Smooth muscle cell (in vitro differentiated cells): Measurements from ENCODE around the gene LRMDA. TPM values are rescaled to one million over a fixed set of nuclear protein-coding genes. Genes with fewer than 3 reads are reported as not detected.

Experiments used
- DNase-seq: peaks from one replicate; lab custom pipeline; 2025; ENCODE audit not compliant: unreplicated experiment; lab: John Stamatoyannopoulos, UW
- H2AFZ ChIP-seq: fragments of 200-600 bp; sonication (generic); 2 replicates; pipeline ENCODE4 v1.6.0; 2016; ENCODE audit warnings: antibody characterized with exemption, low read depth, mild to moderate bottlenecking
- H3F3A ChIP-seq: fragments of 200-600 bp; sonication (generic); 2 replicates; pipeline ENCODE4 v1.6.0; 2017; ENCODE audit warnings: antibody characterized with exemption, low read depth
- H3K27ac ChIP-seq: fragments of 200-600 bp; sonication (generic); 2 replicates; pipeline ENCODE4 v1.5.1; 2016; ENCODE audit warnings: low read depth, mild to moderate bottlenecking
- H3K27me3 ChIP-seq: fragments of 200-600 bp; sonication (generic); 2 replicates; pipeline ENCODE4 v1.6.1; 2016; ENCODE audit warnings: low read depth, mild to moderate bottlenecking
- H3K36me3 ChIP-seq: fragments of 200-600 bp; sonication (generic); 2 replicates; pipeline ENCODE4 v1.5.1; 2016; ENCODE audit warnings: low read depth
- H3K4me1 ChIP-seq: fragments of 200-600 bp; sonication (generic); 2 replicates; pipeline ENCODE4 v1.5.1; 2016; ENCODE audit warnings: low read depth
- H3K4me2 ChIP-seq: fragments of 200-600 bp; sonication (generic); 2 replicates; pipeline ENCODE4 v1.6.0; 2016; ENCODE audit warnings: mild to moderate bottlenecking
- H3K4me3 ChIP-seq: fragments of 200-600 bp; sonication (generic); 2 replicates; pipeline ENCODE4 v1.5.1; 2016; ENCODE audit warnings: mild to moderate bottlenecking
- H3K79me2 ChIP-seq: fragments of 200-600 bp; sonication (generic); 2 replicates; pipeline ENCODE4 v1.6.0; 2016; ENCODE audit warnings: low read depth, mild to moderate bottlenecking
- H3K9ac ChIP-seq: fragments of 200-600 bp; sonication (generic); 2 replicates; pipeline ENCODE4 v1.6.0; 2016; ENCODE audit warnings: low read depth
- H3K9me3 ChIP-seq: fragments of 200-600 bp; sonication (generic); replicated peaks from 2 replicates; pipeline ENCODE4 v1.5.1; 2016; ENCODE audit warnings: low read depth
- H4K20me1 ChIP-seq: fragments of 200-600 bp; sonication (generic); 2 replicates; pipeline ENCODE4 v1.6.0; 2016; ENCODE audit warnings: low read depth
- WGBS: methylation state at CpG from one replicate; pipeline ENCODE4 v1.1.7; 2016; ENCODE audit warnings: low lambda C conversion rate; 5-methylcytosine and 5-hydroxymethylcytosine counted together
- polyA plus RNA-seq: library from polyadenylated mRNA; unstranded; fragments of >200 nt; fragmentation: Nextera tagmentation; extraction: Ambion mirVana; gene quantifications from 2 replicates; pipeline ENCODE4 v1.2.1, GENCODE V29; 2016
- total RNA-seq: library from RNA; depleted of rRNA; stranded (reverse); fragments of >200 nt; gene quantifications from 2 replicates; pipeline ENCODE4 v1.2.3, GENCODE V29; 2014
- TF ChIP-seq, protein P1 (sequence below): fragments of 200-600 bp; sonication (generic); IDR thresholded peaks from 2 replicates; pipeline ENCODE4 v1.5.1; 2017; ENCODE audit warnings: borderline replicate concordance, mild to moderate bottlenecking, antibody characterized with exemption; ENCODE audit not compliant: insufficient read depth, poor library complexity, severe bottlenecking

The LRMDA gene
- total RNA-seq (1.5 and 87.4 TPM in 2 replicates), polyA plus RNA-seq (1.6 and 2.0 TPM in 2 replicates)

GRCh38 chr10:75431180-75432111, at the start of gene LRMDA:
Gene LRMDA (plus strand): TSS chr10:75431624.
- peaks cover 15% of the 10 kb centered on the region for H3F3A ChIP-seq
- peak within 1 kb of the TSS; percentile 84 for H3K4me2 ChIP-seq
- WGBS: 13% methylated on average over 53 of the region's 82 CpGs
- peaks cover 25% of the 10 kb centered on the region for H3K4me1 ChIP-seq
- no peaks in the 10 kb centered on the region for H3K79me2 ChIP-seq
- H3K9ac ChIP-seq: no peak within 1 kb of the TSS
- H3K4me3 ChIP-seq: peak within 1 kb of the TSS; percentile 41
- H2AFZ ChIP-seq: peak within 1 kb of the TSS; percentile 75
- no peak for DNase-seq
- peaks cover 4% of the 10 kb centered on the region for H3K27me3 ChIP-seq
- H3K36me3 ChIP-seq: no peaks in the 10 kb centered on the region
- TF ChIP-seq, protein P1, sequence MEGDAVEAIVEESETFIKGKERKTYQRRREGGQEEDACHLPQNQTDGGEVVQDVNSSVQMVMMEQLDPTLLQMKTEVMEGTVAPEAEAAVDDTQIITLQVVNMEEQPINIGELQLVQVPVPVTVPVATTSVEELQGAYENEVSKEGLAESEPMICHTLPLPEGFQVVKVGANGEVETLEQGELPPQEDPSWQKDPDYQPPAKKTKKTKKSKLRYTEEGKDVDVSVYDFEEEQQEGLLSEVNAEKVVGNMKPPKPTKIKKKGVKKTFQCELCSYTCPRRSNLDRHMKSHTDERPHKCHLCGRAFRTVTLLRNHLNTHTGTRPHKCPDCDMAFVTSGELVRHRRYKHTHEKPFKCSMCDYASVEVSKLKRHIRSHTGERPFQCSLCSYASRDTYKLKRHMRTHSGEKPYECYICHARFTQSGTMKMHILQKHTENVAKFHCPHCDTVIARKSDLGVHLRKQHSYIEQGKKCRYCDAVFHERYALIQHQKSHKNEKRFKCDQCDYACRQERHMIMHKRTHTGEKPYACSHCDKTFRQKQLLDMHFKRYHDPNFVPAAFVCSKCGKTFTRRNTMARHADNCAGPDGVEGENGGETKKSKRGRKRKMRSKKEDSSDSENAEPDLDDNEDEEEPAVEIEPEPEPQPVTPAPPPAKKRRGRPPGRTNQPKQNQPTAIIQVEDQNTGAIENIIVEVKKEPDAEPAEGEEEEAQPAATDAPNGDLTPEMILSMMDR: no peak
- H3K27ac ChIP-seq: no peak within 1 kb of the TSS
- H3K9me3 ChIP-seq: no peaks in the 10 kb centered on the region
- H4K20me1 ChIP-seq: no peaks in the 10 kb centered on the region

DNA sequence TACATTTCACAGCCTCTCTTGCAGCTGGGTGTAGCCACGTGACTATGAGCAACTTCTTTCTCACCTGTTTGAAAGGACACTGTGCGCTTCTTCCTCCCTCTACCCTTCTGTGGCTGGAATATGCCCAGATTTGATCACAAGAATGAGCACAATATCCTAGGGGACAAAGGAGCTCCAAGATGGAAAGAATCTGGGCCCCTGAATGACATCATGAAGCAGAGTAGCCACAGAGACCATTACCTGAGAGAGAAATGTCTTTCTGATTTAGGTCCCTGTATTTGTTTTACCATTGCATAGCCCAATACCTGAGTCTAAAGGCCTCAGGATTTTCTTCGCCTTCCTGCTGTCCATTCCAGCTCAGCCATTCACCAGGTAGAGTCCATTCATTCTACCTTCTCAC, 45.3 kb upstream of the LRMDA start:
- peaks cover 12% of the 10 kb centered on the region for H3K27me3 ChIP-seq
- no peak overlapping the region for H2AFZ ChIP-seq
- H3K4me2 ChIP-seq: no peak overlapping the region
- H3K4me3 ChIP-seq: no peak overlapping the region
- no peaks in the 10 kb centered on the region for H3K79me2 ChIP-seq
- H3F3A ChIP-seq: no peaks in the 10 kb centered on the region
- no peak for DNase-seq
- no peak overlapping the region for H3K27ac ChIP-seq
- no peak overlapping the region for H3K9ac ChIP-seq
- H4K20me1 ChIP-seq: no peaks in the 10 kb centered on the region
- no peaks in the 10 kb centered on the region for H3K4me1 ChIP-seq
- no peaks in the 10 kb centered on the region for H3K9me3 ChIP-seq
- WGBS: 90% methylated on average over 3 of the region's 3 CpGs
- H3K36me3 ChIP-seq: no peaks in the 10 kb centered on the region
- TF ChIP-seq, protein P1: no peak

DNA sequence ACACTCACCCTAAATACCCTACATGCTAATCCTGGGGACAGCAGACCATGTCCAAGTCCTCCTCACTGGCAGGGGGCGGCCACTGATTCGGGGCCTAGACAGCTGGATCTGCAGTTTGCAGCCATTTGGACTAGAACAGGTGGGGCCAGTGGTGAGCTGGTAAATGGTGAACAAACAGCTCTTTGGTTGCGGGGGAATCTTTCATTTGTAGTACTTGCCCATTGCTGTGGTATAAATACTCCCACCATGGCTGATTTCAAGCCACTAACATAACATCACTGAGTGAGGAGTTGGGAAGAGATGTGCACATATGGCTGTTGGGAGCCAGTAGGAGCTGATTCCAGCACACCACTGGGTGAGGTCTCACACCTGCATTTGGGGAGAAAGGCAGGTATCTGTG, 43.3 kb upstream of the LRMDA start:
- no peak overlapping the region for H3K4me3 ChIP-seq
- H3K4me1 ChIP-seq: no peaks in the 10 kb centered on the region
- H3K27ac ChIP-seq: no peak overlapping the region
- no peak overlapping the region for H3K4me2 ChIP-seq
- no peak overlapping the region for H2AFZ ChIP-seq
- 94% methylated on average over 3 of the region's 3 CpGs for WGBS
- no peak for DNase-seq
- H3K9ac ChIP-seq: no peak overlapping the region
- H3K36me3 ChIP-seq: no peaks in the 10 kb centered on the region
- H4K20me1 ChIP-seq: no peaks in the 10 kb centered on the region
- TF ChIP-seq, protein P1: no peak
- no peaks in the 10 kb centered on the region for H3K9me3 ChIP-seq
- peaks cover 18% of the 10 kb centered on the region for H3K27me3 ChIP-seq
- H3F3A ChIP-seq: no peaks in the 10 kb centered on the region
- no peaks in the 10 kb centered on the region for H3K79me2 ChIP-seq

GRCh38 chr10:75390178-75390577, 41.2 kb upstream of the LRMDA start:
- Histone ChIP-seq H3K79me2 (no peaks in the 10 kb centered on the region), H3K4me2 (no peak overlapping the region), H3K9ac (no peak overlapping the region), H2AFZ (no peak overlapping the region), H4K20me1 (no peaks in the 10 kb centered on the region), H3K27ac (no peak overlapping the region), H3K4me3 (no peak overlapping the region), H3K27me3 (peaks cover 14% of the 10 kb centered on the region), H3K36me3 (no peaks in the 10 kb centered on the region), H3F3A (no peaks in the 10 kb centered on the region), H3K4me1 (no peaks in the 10 kb centered on the region), H3K9me3 (no peaks in the 10 kb centered on the region)
- DNase-seq: no peak
- TF ChIP-seq, protein P1: no peak
